Coronary artery (tissue), 2 donors: ENCODE results near the gene CGB7.
"Not testable (repeated sequence)": the region's sequence is repeated elsewhere in the genome, so short reads cannot be mapped to it uniquely, and the experiment has no call there.

ENCODE experiments used
- DNase-seq: peaks from one replicate; pipeline ENCODE4 v3.0.0-alpha.2; 2017; ENCODE audit warnings: low spot score
- H3K27ac ChIP-seq, 2 donors: fragments of 200-600 bp; sonication (generic); one replicate each; pipeline ENCODE4 v1.5.1; 2016 to 2019
- H3K4me3 ChIP-seq: fragments of 200-600 bp; sonication (generic); 2 replicates; pipeline ENCODE4 v1.5.1; 2016; ENCODE audit warnings: mild to moderate bottlenecking, moderate library complexity
- TF ChIP-seq, protein P1 (sequence below): fragments of 200-600 bp; sonication (generic); IDR thresholded peaks from one replicate; pipeline ENCODE4 v1.5.1; 2019; ENCODE audit warnings: antibody characterized with exemption

CGB7 gene

GRCh38 chr19:49056101-49056901 lies 1.2 kb downstream of the CGB7 start:
- TF ChIP-seq, protein P1, sequence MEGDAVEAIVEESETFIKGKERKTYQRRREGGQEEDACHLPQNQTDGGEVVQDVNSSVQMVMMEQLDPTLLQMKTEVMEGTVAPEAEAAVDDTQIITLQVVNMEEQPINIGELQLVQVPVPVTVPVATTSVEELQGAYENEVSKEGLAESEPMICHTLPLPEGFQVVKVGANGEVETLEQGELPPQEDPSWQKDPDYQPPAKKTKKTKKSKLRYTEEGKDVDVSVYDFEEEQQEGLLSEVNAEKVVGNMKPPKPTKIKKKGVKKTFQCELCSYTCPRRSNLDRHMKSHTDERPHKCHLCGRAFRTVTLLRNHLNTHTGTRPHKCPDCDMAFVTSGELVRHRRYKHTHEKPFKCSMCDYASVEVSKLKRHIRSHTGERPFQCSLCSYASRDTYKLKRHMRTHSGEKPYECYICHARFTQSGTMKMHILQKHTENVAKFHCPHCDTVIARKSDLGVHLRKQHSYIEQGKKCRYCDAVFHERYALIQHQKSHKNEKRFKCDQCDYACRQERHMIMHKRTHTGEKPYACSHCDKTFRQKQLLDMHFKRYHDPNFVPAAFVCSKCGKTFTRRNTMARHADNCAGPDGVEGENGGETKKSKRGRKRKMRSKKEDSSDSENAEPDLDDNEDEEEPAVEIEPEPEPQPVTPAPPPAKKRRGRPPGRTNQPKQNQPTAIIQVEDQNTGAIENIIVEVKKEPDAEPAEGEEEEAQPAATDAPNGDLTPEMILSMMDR, result peak; percentile 37
- no peak for DNase-seq
- no peak overlapping the region for H3K27ac ChIP-seq
- H3K4me3 ChIP-seq, result peak overlapping the region; percentile 83

- not testable (repeated sequence) for DNase-seq, H3K27ac ChIP-seq, H3K4me3 ChIP-seq
Observed at GRCh38 chr19:49050376-49051033, 7.0 kb downstream of the CGB7 start.

- H3K4me3 ChIP-seq, DNase-seq, H3K27ac ChIP-seq: not testable (repeated sequence)
Observed at GRCh38 chr19:49049834-49050233, 7.7 kb downstream of the CGB7 start.

DNA sequence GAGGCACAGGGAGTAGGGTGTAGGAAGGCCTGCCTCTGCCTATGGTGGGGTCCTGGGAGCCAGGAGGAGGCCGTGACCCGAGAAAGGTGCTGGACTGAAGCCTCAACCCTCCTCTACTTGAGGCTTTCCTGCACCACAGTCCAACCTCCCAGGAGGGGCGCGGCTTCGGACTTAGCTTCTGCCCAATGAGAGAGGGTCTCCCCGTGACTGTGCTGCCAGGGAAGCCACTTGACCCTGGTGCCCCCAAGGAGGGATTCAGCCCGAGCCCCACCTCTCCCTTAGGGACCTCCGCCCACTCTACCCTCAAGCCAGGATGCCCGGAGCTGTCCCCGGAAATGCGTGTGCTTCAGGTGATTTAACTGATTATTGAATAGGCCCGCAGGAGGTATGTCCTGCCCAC lies 8.5 kb downstream of the CGB7 start, which contains the start of gene CGB8:
Gene CGB8 (minus strand): TSS at position 101 of the 400 bp plus-strand sequence. CDS start 372 bp downstream, outside the sequence.
- H3K27ac ChIP-seq, H3K4me3 ChIP-seq, DNase-seq: not testable (repeated sequence)

GRCh38 chr19:49043548-49043947 lies 14.0 kb downstream of the CGB7 start, which contains the start of gene CGB5:
TSS of gene CGB5 (plus strand) at chr19:49043848. CDS start at chr19:49044210, 362 bp downstream.
- DNase-seq, result not testable (repeated sequence)

GRCh38 chr19:49042666-49043065 lies 14.9 kb downstream of the CGB7 start:
- DNase-seq, H3K4me3 ChIP-seq, H3K27ac ChIP-seq: not testable (repeated sequence)

More at GRCh38 chr19:49043548-49043947, 14.0 kb downstream of the CGB7 start, which contains the start of gene CGB5:
- H3K4me3 ChIP-seq, H3K27ac ChIP-seq: not testable (repeated sequence)

DNA sequence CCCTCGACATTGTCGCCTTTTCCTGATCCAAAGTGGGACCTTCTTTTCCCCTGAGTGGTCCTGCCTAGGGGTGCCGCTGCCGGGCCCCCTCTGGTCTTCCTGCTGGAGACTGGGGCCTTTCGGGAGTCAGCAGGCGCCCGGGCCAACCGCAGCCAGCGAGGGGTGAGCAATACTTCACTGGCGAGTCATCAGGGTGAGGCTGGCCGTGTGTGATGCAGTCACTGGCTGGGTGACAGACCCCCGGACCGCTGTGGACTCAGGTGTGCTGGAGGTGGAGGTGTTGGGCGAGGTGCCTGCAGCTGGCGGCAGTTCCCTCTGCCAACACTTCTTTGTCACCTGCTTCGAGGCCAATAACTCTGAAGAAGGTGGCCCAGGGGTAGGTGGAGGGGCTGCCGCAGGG lies 15.4 kb downstream of the CGB7 start:
- H3K4me3 ChIP-seq, result no peak overlapping the region
- H3K27ac ChIP-seq, result no peak overlapping the region
- DNase-seq, result no peak
- TF ChIP-seq, protein P1, result no peak

DNA sequence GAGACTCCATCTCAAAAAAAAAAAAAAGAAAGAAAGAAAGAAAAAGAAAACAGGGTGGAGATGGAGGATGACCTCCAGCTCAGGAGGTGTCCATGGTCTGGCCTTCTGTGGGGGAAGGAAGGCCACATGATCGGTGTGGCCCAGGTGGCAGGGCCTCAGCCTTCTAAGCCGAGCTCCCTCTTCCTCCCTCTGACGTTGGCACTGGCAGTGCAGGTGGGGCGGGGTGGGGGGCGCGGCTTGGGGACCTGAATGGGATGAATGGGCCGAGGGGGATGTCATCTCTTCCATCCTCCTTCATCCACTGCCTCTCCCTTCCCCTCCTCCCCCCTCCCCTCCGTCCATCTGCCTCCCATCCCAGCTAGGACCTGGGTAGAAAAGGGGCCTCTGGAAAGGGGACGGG lies 17.8 kb downstream of the CGB7 start:
- H3K4me3 ChIP-seq, DNase-seq, H3K27ac ChIP-seq: not testable (repeated sequence)

DNA sequence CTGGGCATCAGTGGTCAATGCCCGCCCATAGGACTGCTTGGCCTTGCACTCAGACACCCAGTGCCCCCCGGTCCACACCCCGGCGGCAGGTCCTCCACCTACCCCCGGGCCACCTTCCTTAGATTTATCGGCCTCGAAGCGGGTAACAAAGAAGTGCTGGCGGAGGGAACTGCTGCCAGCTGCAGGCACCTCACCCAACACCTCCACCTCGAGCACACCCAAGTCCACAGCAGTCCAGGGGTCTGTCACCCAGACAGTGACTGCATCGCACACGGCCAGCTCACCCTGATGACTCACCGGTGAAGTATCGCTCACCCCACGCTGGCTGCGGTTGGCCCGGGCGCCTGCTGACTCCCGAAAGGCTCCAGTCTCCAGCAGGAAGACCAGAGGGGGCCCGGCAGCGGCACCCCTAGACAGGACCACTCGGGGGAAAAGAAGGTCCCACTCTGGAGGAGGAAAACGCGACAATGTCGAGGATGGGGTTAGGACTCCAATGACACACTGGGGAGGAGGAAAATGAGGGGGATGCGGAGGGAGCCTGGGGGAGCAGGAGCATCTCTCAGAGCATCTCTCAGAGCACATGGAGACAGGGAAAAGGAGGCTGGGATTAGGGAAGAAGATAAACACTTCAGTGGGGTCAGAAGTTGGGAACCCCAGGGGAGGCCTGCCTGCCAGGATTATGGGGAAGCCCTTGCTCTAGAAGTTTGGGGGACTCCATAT lies 18.8 kb downstream of the CGB7 start:
- DNase-seq, H3K27ac ChIP-seq, H3K4me3 ChIP-seq: not testable (repeated sequence)

DNA sequence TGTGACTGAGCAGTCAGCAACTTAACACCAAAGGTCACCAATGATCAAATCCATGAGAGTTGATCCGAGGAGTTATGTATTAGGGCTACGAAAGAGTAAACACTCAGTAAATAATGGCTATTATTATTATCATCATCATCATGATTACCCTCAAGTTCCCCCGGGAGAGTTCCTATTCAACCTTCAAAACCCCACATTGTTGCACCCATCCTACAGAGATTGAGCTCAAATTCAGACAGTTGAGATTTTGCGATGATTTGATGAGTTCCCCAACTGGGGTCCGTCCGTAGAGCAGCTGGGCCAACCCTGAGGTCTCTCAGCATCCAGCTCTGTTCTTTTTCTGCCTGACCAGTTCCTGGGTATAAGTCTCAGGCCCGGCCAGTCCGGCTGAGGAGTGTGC lies 19.4 kb downstream of the CGB7 start:
- not testable (repeated sequence) for H3K4me3 ChIP-seq, DNase-seq

DNA sequence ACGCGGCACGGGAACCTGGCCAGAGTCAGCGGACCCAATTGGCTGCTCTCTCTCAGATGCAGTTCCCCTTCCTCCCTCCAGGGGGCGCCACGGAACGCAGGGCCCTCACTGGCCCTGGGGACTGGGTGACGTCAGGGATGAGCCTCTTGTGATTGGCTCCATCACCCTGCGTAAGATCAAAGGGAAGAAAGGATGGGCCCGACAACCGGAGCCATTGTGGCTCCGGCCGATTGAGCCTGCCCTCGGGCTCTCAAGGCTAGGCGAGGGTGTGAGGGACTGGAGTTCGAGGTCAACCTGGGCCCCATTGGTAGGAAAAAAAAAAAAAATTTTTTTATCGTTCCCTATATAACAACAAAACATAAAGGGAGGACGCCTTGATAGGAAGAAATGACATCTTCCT lies 20.7 kb downstream of the CGB7 start, which contains the start of gene CGB1:
Gene CGB1 (minus strand): TSS at position 81 of the 400 bp plus-strand sequence. CDS start 184 bp downstream, outside the sequence.
- H3K27ac ChIP-seq, H3K4me3 ChIP-seq, DNase-seq: not testable (repeated sequence)

More for the DNA sequence above, 19.4 kb downstream of the CGB7 start:
- H3K27ac ChIP-seq, result not testable (repeated sequence)

GRCh38 chr19:49031642-49032301 lies 25.8 kb downstream of the CGB7 start, which contains the start of gene CGB2:
TSS of gene CGB2 (plus strand) at chr19:49031890. CDS start at chr19:49032096, 206 bp downstream.
- H3K4me3 ChIP-seq, H3K27ac ChIP-seq, DNase-seq: not testable (repeated sequence)

DNA sequence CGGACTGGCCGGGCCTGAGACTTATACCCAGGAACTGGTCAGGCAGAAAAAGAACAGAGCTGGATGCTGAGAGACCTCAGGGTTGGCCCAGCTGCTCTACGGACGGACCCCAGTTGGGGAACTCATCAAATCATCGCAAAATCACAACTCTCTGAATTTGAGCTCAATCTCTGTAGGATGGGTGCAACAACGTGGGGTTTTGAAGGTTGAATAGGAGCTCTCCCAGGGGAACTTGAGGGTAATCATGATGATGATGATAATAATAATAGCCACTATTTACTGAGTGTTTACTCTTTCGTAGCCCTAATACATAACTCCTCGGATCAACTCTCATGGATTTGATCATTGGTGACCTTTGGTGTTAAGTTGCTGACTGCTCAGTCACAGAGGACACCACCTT lies 27.2 kb downstream of the CGB7 start:
- DNase-seq, H3K4me3 ChIP-seq, H3K27ac ChIP-seq: not testable (repeated sequence)

- H3K27ac ChIP-seq, DNase-seq, H3K4me3 ChIP-seq: not testable (repeated sequence)
Observed at GRCh38 chr19:49029749-49030148, 27.8 kb downstream of the CGB7 start.

- DNase-seq, H3K4me3 ChIP-seq, H3K27ac ChIP-seq: not testable (repeated sequence)
Observed at GRCh38 chr19:49028686-49029085, 28.9 kb downstream of the CGB7 start.
